Heart left ventricle (tissue), 13 donors: ENCODE measurements around the gene SUGCT.

Experiments
- POLR2A ChIP-seq, 2 donors: fragments of 450-650 bp; IDR thresholded peaks; one replicate each; pipeline ENCODE4 v1.6.1; 2017; ENCODE audit warnings: antibody characterized with exemption in 2 of 2, mild to moderate bottlenecking in 2 of 2, moderate library complexity in 2 of 2
- TF ChIP-seq, protein P1 (sequence below), 12 donors: fragments of 200-600 bp; sonication (generic) in 4 of 12; IDR thresholded peaks; one replicate each; pipeline versions ENCODE4 v1.5.0 to v1.8.0; 2018 to 2022; ENCODE audit warnings: antibody characterized with exemption in 12 of 12, mild to moderate bottlenecking in 5 of 12
- donor health status: ischemic (EF 13 %, LVEDD 7.1; RV severe dilation, severe dysfunction).
- donor health status: DM: no; HTN: yes; CAD: no.
- donor health status: DM: no; HTN: no; CAD: no.
- donor health status: ischemic (EF 25% LVEDD 6.9; RV normal size, moderate dysfunction).
- donor health status: ischemic (EF 25% LVEDD 5.7; RV mildly dilated, moderate dysfunction).
- donor health status: ischemic (EF 35%, LVEDD 5.7; RV mildly dilated, moderate dysfunction).
- donor health status: nonischemic (EF 11% LVEDD 7.7; RV severe dilation, severe dysfunction).
- donor health status: DM: yes; HTN: yes; CAD: no.
- donor health status: PGD.
- donor health status: ischemic (EF 29% LVEDD 5.4; RV normal size, mild dysfunction).
- donor health status: nonischemic (EF 23%, LVEDD 6.1; RV moderate dilation, normal function).

DNA sequence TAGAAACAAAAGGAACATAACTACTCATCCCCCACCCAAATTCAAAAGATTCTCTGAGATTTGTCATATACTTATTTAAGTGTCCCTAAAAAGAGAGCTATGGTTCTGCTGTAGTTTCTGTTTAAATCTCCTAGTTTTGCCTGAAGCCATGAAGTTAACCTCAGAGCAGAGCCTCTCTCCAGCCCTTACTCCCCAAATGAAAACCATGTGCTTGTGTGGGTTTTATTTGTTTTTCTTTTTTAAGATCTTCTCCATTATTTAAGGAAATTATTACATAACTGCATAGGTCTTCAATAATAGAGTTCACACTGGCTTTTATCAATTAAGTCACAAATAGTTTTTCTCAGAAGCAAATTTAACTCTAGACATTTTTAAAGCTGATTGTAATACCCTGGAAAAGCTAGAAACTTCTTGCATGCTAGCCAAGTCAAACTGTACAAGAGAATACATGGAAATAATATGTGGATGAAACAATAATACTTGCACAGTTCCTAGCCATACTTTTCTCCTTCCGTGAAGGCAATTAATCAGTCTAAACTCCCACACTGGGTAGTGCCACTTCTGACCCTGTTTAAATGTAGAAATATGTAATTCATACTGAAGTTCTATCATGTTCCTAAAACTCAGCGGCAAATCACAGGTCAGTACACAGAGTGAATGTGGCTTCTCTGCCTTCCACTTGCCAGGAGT, 579.7 kb downstream of the SUGCT start:
- TF ChIP-seq POLR2A (IDR thresholded peaks at IDR 0.05), result no peak
- TF ChIP-seq, protein P1, sequence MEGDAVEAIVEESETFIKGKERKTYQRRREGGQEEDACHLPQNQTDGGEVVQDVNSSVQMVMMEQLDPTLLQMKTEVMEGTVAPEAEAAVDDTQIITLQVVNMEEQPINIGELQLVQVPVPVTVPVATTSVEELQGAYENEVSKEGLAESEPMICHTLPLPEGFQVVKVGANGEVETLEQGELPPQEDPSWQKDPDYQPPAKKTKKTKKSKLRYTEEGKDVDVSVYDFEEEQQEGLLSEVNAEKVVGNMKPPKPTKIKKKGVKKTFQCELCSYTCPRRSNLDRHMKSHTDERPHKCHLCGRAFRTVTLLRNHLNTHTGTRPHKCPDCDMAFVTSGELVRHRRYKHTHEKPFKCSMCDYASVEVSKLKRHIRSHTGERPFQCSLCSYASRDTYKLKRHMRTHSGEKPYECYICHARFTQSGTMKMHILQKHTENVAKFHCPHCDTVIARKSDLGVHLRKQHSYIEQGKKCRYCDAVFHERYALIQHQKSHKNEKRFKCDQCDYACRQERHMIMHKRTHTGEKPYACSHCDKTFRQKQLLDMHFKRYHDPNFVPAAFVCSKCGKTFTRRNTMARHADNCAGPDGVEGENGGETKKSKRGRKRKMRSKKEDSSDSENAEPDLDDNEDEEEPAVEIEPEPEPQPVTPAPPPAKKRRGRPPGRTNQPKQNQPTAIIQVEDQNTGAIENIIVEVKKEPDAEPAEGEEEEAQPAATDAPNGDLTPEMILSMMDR (IDR thresholded peaks at IDR 0.05), result no peak
